Activated CD4-positive, alpha-beta T cell treated with anti-CD3 and anti-CD28 coated beads for 24 hours (primary cell): ENCODE data around the gene REPIN1.
"Not testable (repeated sequence)": the region's sequence is repeated elsewhere in the genome, so short reads cannot be mapped to it uniquely, and the experiment has no call there.

ENCODE experiments used
- DNase-seq, 2 donors: peaks; one replicate each; pipeline ENCODE4 v3.0.0-alpha.2; 2020; ENCODE audit warnings: low read depth in 2 of 2

REPIN1 gene

DNA sequence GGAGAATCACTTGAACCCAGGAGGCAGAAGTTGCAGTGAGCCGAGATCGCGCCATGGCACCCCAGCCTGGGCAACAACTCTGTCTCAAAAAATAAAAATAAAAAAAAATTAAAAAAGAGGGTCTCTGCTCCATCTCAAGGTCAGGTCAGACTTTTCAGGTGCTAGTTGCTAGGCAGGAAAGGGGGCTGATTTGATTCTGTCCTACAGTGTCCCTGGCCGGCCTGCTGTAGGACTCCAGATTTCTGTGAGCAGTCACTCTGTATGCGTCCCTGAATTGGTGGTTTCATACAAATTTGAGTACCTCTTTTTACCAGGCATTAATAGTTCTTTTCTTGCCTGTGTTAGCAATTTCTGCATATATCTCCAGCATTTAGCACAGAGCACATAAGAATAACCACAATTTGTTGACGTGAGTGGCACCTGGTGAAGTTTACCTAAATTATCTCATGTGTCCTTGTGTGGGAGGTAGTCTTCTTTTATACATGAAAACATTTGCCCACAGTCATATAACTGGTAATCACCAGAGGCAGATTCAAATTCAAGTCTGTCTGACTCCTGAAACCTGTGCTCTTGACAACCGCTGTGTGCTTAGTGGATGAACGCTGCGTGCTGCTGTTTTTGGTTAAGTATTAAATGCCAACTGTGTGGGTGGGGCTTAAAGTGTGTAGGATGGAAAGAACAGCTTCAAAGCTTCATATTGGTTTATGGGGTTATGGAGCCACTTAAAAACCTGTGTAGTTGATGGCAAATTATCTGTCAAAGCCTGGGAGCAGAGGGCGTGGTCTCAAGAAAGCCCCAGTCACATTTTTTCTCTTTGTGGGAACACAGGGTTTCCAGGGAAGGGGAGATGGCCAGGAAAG is 7.3 kb downstream of the REPIN1 start:
- DNase-seq, result peak in 1 of 2 donors; percentile 40

DNA sequence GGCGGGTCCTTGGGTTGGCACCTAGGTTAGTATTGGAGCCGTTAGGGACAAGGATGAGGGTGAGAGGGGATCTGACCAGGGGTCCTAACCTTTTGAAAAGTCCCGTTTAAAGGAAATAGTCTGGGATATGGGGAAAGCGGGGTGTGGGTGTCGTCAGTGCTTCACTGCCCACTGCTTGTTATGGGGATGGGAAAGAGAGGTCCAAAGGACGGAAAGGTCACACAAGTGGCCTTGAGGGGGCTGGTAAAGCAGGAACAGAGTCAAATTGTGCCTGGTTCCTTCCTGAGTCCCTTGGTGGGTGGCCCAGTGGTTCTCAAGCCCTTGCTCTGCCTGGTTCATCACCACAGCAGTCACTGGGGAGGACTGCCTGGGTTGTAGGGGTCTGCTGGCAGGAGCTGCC is 7.9 kb downstream of the REPIN1 start:
- DNase-seq, result no peak

DNA sequence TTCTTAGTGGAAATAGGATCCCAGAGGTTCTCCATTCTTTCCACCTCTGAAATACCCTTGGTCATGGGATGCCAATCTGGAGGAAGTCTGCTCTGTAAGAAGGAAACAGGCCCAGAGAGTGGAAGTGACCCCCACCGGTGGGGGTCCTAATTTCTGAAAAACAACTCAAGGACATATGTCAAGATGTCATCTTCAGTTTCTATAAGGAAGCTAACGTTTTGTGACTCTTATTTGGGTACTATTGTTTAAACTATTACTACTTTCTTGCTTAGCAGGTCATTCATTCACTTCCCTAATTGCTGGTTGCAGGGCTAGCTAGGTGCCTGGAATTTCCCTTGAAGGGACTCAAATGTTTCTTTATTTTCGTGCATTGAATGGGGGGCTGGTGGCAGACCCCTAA is 8.6 kb downstream of the REPIN1 start:
- DNase-seq, result no peak

DNA sequence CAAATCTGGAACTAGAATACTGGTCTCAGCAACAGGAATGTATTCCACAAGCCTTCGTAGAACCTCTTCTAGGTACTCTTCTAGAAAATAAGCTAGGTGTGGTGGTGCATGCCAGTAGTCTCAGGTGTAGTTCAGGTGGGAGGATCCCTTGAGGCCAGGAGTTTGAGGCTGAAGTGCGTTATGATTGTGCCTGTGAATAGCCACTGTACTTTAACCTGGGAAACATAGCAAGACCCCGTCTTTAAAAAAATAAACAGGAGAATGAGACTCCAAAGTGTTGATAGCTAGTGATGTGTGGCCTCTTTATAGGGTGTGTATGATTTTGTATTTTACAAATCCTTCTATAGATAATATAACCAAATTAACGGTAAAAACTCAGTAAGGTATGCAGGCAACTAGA is 9.0 kb downstream of the REPIN1 start:
- DNase-seq, result no peak

DNA sequence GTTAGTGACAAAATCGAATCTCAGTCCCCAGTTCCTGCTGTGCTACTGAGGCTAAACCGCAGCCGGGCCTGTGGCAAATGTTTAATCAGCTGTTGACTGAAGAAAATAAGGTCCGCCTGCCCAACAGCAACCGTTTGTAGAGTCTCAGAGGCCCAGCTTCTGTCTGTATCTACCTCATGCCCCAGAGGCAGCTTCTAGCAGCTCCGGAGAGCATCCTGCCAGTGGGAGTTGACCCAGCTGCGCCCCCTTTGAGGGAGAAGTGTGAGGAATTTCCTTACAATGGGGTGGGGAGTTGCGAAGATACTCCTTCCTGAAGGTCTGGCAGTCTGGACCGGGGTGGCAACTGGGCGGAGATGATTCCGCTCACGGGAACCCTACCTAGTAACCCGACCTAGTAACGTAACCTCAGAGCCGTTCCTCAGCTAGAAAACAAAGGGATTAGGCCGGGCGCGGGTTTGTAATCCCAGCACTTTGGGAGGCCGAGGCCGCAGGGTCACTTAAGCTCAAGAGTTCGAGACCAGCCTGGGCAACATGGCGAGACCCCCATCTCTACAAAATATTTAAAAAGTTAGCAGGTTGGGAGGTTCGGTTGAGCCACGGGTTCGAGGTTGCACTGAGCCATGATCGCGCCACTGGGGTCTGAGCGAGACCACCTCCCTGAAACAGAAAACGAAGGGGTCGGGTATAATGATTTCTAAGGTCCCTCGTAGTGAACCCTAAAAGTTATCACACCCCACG is 9.7 kb downstream of the REPIN1 start:
- peak in 1 of 2 donors; percentile 12 for DNase-seq

DNA sequence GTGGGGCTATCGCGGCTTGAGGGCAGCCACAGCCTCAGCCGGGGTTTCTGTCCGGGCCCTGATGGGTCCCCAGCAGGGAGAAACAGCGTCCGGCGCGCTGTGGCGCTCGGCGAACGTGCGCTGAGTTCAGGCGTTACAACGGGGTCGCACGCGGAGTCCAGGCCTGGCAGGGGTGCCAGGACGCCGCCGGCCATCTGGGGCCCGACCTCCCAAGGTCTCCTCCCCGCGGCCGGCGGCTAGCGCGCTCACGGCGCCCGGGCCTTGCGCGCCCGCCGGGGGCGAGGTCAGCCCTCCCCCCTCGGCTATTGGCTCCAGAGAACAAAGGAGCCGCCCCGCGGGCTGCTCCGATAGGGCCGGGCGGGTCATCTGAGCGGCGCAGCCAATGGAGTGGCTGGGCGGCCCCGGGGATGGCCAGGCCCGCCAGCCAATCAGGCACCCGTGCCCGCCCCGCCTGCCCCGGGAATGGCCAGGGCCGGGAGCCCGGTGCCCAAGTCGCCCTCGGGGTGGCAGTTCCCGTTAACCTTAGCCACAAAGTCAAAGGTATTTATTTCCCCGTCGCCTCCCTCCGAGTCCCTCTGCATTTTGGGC is 10.3 kb downstream of the REPIN1 start, which contains the start of gene ZNF775:
Gene ZNF775 (plus strand): TSS at position 478 of the 588 bp plus-strand sequence. CDS start 9,141 bp downstream, outside the sequence.
- DNase-seq, result peak; percentile 85 to 87

DNA sequence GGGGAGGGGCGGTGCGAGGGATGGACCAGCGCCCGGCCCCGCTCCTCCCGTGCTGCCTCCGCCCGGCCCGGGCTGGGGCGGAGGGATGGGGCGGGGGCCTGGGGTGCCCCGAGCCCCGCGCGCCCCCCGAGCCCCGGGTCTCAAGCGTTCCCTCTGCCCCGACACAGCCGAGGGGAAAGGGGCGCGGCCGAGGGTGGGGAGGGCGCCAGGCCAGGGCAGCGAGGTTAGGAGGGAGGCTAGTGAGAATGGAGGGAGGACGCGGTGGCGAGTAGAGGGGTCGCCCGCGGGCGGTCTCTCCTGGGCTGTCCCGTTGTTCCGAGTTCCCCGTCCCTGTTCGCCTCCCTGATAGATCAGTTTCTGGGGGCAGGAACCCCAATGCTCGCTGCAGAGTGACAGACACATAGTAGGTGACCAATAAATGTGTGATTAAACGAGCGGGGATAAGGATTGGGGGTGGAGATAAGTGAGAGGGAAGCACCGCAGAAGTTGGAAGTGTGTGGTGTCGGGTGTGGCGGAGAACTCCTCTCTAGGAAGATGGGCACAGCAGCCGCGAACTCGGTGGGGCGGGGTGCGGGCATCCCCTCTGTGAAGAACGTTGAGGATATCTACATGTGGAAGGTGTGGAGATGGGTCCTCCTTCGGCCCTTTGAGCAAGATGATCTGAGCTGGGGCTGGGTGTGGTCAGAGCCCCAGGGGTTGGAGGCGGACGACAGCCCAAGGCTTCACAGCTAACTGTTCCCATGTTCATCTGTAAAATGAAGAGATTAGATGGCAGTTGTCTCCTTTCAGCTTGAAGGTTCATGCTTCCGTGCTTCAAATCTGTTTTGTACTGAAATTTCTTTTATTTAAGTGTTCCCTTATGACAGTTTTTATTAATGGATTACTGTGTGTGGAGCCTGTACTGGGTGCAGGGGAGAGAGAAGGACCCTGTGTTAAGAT is 11.1 kb downstream of the REPIN1 start:
- DNase-seq, result no peak

DNA sequence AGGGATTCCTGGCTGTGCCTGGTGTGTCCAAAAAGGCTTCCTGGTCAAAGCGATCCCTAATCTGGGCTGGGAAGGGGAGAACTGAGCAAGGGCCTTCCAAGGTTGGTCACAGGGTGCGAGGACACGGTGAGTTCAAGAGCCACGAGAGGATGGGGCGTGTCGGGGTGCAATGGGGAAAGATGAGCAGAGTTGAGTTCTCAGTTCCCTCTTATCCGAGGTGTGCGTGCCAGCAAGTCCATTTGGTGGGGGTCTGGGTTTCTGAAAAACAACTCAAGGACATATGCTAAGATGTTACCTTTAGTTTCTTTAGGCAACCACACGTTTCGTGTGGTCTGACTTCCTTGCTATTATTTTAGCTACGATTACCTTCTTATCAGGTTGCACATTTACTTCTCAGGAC is 11.8 kb downstream of the REPIN1 start:
- DNase-seq, result no peak

DNA sequence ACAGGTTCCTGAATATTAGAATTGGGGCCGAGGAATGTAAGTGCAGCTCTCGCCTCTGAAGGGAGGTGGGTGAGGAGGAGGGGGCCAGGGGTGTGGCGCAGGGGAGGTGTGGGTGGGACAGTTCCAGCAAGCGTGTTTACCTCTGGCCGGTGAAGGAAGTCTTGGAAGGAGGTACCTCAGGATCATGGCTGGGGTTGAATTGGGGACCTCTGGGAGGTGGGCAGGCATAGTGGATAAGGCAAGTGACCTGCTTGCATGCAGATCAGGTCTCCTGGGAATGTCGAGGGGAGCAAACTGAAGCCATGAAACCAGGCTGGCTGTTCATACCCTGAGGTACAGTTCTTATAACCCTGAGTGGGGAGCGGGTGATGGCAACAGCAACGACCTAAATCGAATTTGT is 12.5 kb downstream of the REPIN1 start:
- DNase-seq, result no peak

DNA sequence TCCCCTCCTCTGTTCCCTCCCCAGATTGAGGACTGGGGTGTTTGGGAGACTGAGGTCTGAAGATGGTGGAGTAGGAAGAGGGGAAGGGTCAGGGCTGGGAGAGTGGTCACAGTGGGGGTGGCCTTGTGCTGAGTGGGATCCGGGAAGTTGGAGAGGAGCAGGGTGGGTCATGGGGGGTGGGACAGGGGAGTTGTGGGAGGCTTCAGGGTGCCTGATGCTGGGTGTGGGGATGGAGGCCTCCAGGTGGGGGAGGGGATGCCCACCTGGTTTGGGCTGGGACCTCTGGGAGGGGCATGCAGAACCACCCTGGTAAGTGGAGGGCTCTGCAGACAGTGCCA is 13.1 kb downstream of the REPIN1 start:
- no peak for DNase-seq

DNA sequence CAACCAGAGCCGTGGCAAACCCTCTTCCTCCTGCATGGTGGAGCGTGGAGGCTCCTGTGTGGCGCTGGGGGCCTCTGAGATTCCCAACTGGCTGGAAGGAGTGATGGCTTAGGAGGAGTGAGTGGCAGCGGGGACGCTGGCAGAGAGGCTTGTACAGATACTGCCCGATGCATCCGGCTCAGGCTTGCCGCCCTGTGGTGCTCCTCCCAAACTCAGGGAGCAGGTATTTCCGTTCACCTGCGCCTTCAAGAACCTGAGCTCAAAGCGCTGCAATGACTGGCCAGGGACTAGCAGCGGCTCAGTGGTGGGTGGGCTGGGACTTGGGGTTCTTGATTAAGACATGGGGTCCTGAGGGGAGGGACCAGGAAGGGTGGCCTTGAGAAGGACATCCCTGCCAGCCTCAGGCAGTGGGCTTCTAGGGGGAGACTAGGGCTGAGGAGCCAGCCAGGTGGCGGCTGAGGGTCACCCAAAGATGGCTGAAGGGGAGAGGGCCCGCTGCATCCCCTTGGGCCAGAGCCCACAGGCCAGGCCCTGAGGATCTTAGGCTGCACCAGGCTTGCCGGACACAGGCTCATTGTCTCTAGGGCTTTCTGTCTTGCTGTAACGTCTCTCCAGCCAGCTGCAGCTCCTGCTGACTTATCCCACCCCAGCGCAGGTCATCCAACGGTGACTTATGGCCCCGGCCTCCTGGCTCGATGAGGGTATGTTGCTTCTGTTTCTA is 13.7 kb downstream of the REPIN1 start:
- no peak for DNase-seq

DNA sequence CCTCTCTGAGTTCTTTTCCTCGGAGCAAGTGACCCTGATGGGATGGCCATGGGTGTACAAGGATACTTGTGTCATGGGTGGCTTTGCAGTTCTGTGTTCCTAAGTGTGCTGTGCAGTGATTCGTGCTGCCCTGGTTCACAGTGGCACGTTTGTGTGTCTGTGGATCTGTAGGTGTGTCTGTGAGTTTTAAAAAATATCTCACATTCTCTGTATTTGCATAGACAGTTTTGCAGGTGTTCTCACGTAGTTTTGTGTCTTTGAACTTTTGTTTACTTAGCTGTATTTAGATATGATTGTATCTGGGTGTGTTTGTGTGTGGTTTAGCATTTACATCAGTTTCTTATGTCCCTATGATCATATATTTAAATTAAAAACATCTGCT is 14.2 kb downstream of the REPIN1 start:
- no peak for DNase-seq

DNA sequence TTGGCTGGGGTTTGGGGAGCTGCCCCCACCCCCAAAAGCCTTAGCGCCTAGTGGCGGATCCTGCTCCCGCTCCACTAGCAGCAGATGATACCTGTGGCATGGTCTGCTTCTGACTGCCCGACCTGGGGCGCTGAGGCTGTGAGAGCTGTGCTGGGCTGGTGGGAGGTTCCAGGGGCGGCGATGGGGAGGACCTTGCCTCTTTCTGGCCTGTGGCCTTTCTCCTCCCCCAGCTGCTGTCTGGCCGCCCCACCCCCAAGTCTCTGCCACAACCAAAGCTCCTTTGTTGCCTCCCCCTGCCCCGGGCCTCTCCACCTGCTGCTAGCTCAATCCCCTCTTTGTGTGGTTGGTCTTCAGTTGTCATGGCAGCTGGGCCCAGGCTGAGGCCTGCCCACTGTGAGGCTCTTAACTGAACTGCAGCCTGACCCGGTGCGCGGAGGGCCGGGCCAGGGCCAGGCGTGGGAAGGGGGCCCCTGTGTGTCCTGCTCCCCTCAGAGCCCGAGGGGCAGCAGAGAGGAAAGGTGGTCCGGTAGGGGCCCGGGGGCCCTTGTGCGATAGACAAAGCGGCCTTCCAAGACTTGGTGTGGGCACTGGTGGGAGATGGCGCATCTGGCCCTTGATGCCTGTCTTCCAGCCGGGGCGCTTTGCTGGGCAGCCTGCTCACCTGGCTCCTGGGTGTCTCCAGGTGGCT is 15.2 kb downstream of the REPIN1 start:
- no peak for DNase-seq

DNA sequence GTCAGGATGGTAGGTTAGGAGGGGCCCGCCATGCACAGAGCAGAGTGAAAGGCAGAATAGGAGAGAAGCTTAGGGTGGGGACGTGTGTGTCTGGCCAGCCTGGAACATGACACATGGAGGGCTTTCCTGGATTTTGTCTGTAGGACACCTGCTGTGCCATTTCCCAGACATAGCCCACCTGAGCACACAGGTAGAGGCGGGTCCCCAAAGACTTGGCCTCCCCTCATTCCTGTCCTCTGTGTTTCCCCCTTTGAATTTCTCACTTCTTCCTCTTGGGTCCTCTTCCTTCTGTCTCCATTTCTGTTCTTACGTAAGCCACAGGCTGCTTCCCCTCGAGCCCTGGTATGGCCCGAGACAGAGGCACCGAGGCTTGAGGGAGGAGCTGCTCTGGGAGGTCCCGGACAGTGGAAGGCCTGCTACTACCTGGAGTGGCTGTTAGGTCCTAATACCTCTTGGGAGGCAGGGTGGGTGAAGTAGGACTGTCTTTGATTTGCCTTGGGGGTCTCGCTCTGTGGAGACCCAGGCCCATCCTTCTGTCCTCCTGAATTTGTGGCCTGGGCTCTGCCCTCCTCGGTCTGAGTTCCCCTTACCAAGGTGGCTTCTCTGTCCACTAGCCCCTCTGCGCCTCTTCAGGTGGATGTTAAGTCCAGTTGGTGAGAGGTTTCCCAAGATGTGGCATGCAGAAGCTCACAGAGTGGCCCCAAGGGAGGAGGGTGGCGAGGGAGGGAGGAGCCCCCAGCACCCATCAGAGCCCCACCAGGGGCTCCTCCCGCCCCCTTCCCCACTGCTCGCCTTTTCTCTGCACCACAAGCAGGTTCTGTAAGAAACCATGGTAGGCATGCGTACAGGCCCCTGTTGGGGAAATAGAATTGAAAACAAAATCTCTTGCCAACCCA is 16.0 kb downstream of the REPIN1 start:
- no peak for DNase-seq

DNA sequence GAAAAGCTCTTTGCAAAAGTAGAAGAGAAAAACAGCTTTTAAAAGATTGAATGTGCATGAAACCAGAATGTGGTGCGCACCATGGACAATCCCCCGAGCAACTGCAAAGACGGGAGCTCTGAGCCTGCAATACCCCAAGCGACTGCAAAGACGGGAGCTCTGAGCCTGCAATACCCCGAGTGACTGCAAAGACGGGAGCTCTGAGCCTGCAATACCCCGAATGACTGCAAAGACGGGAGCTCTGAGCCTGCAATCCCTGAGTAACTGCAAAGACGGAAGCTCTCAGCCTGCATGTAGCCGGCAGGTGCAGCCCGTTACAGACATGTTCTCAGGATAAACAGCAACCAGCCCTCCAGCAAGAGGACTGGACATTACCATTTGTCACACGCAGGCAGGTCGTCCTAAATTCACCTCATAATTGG is 16.7 kb downstream of the REPIN1 start:
- no peak for DNase-seq

DNA sequence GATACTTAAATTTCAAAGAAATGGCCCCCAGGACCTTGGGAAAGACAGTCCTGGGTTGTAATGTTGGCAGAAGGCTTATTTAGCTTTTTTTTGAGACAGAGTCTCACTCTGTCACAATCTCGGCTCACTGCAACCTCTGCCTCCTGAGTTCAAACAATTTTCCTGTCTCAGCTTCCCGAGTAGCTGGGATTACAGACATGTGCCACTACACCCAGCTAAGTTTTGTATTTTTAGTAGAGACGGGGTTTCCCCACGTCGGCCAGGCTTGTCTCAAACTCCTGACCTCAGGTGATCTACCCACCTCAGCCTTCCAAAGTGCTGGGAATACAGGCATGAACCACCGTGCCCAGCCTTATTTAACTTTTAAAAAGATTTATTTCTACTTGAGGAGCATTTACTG is 17.3 kb downstream of the REPIN1 start:
- DNase-seq, result not testable (repeated sequence)

DNA sequence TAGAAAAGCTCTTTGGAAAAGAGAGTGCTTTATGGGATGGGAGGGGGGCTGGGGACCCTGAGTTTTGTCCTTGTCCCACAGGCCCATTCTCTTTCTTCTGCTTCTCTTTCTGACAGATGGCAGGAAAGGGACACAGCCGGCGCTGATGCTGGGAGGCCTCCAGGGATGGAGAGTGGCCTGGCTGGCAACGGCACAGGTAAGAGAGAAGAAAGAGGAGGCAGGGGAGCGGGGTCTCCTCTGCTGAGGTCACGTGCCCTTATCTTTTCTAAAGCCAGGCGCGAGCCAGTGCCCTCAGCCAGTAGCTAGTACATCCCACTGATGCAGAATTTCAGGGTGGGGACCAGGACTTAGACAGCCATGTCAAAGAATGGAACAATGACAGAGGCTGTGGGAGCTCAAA is 19.7 kb downstream of the REPIN1 start:
- DNase-seq, result no peak

DNA sequence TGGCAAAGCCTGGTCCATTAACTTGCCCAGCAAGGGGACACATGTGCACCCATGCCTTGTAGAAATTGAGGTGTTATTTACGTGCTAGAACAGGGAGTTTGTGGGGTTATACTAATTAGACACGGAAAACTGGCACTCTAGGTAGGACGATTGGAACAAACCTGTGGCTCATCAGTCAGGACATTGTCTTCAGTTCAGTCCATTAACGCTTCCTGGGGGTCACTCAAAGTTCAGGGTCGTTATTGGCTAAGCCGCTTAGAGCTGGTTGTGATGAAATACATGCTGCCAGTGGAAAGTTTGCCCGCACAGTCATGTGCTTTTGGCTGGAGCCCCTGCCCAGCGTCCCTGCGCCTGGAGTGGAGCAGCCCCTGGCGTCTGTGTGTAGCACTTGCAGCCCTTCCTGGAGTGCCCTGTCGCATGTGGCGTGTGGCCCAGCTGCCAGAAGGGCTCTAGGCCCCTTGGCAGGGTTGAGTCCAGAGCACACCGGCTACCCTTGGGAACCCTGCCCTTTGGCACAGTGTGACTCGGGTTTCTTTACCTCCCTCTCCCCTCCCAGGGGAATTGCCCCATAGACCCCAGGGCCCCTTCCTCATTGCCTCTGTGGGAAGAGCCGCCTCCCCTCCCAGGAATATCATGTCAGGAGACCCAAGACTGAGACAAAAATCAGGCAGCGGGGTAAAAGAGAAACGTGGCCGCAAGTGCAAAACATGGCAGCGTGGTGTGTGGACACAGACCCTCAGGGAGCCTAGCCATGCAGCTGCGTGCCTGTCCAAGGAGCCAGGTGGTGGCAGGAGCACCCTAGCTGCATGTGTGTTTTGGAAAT is 20.3 kb downstream of the REPIN1 start:
- DNase-seq, result no peak

DNA sequence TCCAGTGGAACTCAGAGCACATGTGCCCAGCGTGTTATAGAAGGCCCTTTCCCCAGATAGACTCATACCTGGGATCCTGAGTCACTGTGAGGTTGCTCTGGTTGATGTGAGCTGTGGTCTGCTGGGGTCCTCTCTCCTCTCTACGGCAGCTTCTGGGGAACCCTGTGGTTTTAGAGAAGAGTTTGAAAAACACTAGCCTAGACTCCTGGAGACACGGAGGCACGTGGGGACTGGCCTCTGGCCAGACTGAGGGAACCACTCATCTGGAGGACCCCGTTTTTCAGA is 20.9 kb downstream of the REPIN1 start:
- DNase-seq, result no peak
